Measurements from ENCODE around the gene OSBPL5.

- TF ChIP-seq, protein P1, sequence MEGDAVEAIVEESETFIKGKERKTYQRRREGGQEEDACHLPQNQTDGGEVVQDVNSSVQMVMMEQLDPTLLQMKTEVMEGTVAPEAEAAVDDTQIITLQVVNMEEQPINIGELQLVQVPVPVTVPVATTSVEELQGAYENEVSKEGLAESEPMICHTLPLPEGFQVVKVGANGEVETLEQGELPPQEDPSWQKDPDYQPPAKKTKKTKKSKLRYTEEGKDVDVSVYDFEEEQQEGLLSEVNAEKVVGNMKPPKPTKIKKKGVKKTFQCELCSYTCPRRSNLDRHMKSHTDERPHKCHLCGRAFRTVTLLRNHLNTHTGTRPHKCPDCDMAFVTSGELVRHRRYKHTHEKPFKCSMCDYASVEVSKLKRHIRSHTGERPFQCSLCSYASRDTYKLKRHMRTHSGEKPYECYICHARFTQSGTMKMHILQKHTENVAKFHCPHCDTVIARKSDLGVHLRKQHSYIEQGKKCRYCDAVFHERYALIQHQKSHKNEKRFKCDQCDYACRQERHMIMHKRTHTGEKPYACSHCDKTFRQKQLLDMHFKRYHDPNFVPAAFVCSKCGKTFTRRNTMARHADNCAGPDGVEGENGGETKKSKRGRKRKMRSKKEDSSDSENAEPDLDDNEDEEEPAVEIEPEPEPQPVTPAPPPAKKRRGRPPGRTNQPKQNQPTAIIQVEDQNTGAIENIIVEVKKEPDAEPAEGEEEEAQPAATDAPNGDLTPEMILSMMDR (IDR thresholded peaks at IDR 0.05 in 8 of 11, conservative IDR thresholded peaks at IDR 0.05 in 3 of 11), result no peak
- TF ChIP-seq POLR2AphosphoS5 (IDR thresholded peaks at IDR 0.05), result peak in 2 of 3 donors; percentile 16 to 38
Measured at GRCh38 chr11:3093281-3094191, 71.6 kb downstream of the OSBPL5 start.
